A673 (cell line): ENCODE measurements around the gene ANKLE1. TPM values are rescaled to one million over a fixed set of nuclear protein-coding genes. Genes with fewer than 3 reads are reported as not detected.

Source experiments
- BruUV-seq: library from RNA; stranded (reverse); fragments of 400-500 nt; replicated peaks from 2 replicates; lab custom pipeline; 2021; lab: Mats Ljungman, UMichigan
- CTCF ChIA-PET: fragments of 300-600 bp; sonication (Branson Sonifier 250); formaldehyde crosslinking; loops from one replicate; lab custom pipeline; 2022; ENCODE audit warnings: antibody characterized with exemption; lab: Charles Lee
- POLR2A ChIA-PET: fragments of 300-600 bp; sonication (Branson Sonifier 250); formaldehyde crosslinking; loops from one replicate; lab custom pipeline; 2022; ENCODE audit warnings: antibody characterized with exemption; ENCODE audit not compliant: low non-redundant PET; lab: Charles Lee
- DNase-seq: peaks from one replicate; pipeline ENCODE4 v3.0.0-alpha.2; 2015; ENCODE audit warnings: low spot score
- H3K27ac ChIP-seq: fragments of 200-600 bp; sonication (generic); 2 replicates; pipeline ENCODE4 v1.5.1; 2016; ENCODE audit warnings: mixed run types, low read depth, mild to moderate bottlenecking, mixed read lengths, antibody characterized with exemption, low read length; ENCODE audit not compliant: poor library complexity, severe bottlenecking
- H3K27me3 ChIP-seq: fragments of 200-600 bp; sonication (generic); replicated peaks from 2 replicates; pipeline ENCODE4 v1.6.1; 2017; ENCODE audit warnings: mixed run types, low read depth, mild to moderate bottlenecking, mixed read lengths, antibody characterized with exemption, low read length; ENCODE audit not compliant: insufficient read depth, poor library complexity
- H3K36me3 ChIP-seq: fragments of 200-600 bp; sonication (generic); 2 replicates; pipeline ENCODE4 v1.6.1; 2016; ENCODE audit warnings: mixed run types, mild to moderate bottlenecking, mixed read lengths, antibody characterized with exemption, low read length; ENCODE audit not compliant: insufficient read depth, poor library complexity, severe bottlenecking
- H3K4me1 ChIP-seq: fragments of 200-600 bp; sonication (generic); 2 replicates; pipeline ENCODE4 v1.6.1; 2017; ENCODE audit warnings: mixed run types, mild to moderate bottlenecking, mixed read lengths, antibody characterized with exemption, low read length; ENCODE audit not compliant: insufficient read depth, poor library complexity, severe bottlenecking
- H3K4me3 ChIP-seq: fragments of 200-600 bp; sonication (generic); 2 replicates; pipeline ENCODE4 v1.5.1; 2016; ENCODE audit warnings: low read depth, mixed run types, mild to moderate bottlenecking, mixed read lengths, low read length; ENCODE audit not compliant: poor library complexity, severe bottlenecking
- H3K9me3 ChIP-seq: fragments of 200-600 bp; sonication (generic); 2 replicates; pipeline ENCODE4 v1.6.1; 2016; ENCODE audit warnings: mixed run types, low read depth, mild to moderate bottlenecking, mixed read lengths, antibody characterized with exemption, low read length; ENCODE audit not compliant: poor library complexity, severe bottlenecking
- CTCF ChIP-seq: fragments of 300-800, 200-600 bp; sonication (generic); conservative IDR thresholded peaks from 2 replicates; pipeline ENCODE4 v1.5.1; 2017; ENCODE audit warnings: low read depth, mild to moderate bottlenecking, antibody characterized with exemption, low read length, moderate library complexity, mixed read lengths
- EZH2 ChIP-seq: fragments of 200-600 bp; sonication (generic); IDR thresholded peaks from 2 replicates; pipeline ENCODE4 v1.6.1; 2017; ENCODE audit warnings: borderline replicate concordance, low read depth, mild to moderate bottlenecking, mixed read lengths, antibody characterized with exemption, low read length; ENCODE audit not compliant: poor library complexity, severe bottlenecking
- intact Hi-C: fragments of 100-400 bp; cut with micrococcal nuclease; formaldehyde crosslinking; loops from one replicate; pipeline ENCODE4 v1.10.0; 2022; ENCODE audit not compliant: unreplicated experiment
- total RNA-seq: library from RNA; stranded (reverse); gene quantifications from 2 replicates; pipeline ENCODE4 v1.2.3, GENCODE V29; 2021

Gene ANKLE1
- total RNA-seq, 1 experiment from 2014 or later, result 17.5 TPM

GRCh38 chr19:17283504-17283996, 1.8 kb downstream of the ANKLE1 start:
- no peaks in the 10 kb centered on the region for H3K27me3 ChIP-seq
- CTCF ChIA-PET, result interaction anchor here (0.5 kb wide), 1 partner anchor 62 kb away, joined by 5 read pairs; no protein-coding TSS in a partner anchor
- no TSS peak for BruUV-seq

GRCh38 chr19:17285415-17286135, 3.9 kb downstream of the ANKLE1 start:
- ChIA-PET CTCF (interaction anchor here (0.5 kb wide), 1 partner anchor 48 kb away, joined by 5 read pairs; no protein-coding TSS in a partner anchor), POLR2A (no interaction called here)
- Histone ChIP-seq H3K36me3 (no peaks in the 10 kb centered on the region), H3K27me3 (no peaks in the 10 kb centered on the region), H3K4me3 (no peak overlapping the region), H3K27ac (no peak overlapping the region), H3K9me3 (no peaks in the 10 kb centered on the region), H3K4me1 (peaks cover 4% of the 10 kb centered on the region)
- intact Hi-C loops, result loop anchor here (10.0 kb wide), 1 partner anchor 511 kb away; no protein-coding TSS in a partner anchor
- no peak for TF ChIP-seq EZH2
- TF ChIP-seq CTCF, result no peak
- no TSS peak for BruUV-seq
- no peak for DNase-seq

More at GRCh38 chr19:17283504-17283996, 1.8 kb downstream of the ANKLE1 start:
- no peak for DNase-seq
- H3K27ac ChIP-seq, result no peak overlapping the region
- no peaks in the 10 kb centered on the region for H3K9me3 ChIP-seq
- H3K36me3 ChIP-seq, result no peaks in the 10 kb centered on the region
- intact Hi-C loops, result loop anchor here (2.0 to 10.0 kb wide), 3 partner anchors 79 to 509 kb away; no protein-coding TSS in a partner anchor
- H3K4me3 ChIP-seq, result no peak overlapping the region
- H3K4me1 ChIP-seq, result peaks cover 4% of the 10 kb centered on the region
- no peak for TF ChIP-seq EZH2
- no peak for TF ChIP-seq CTCF
- POLR2A ChIA-PET, result no interaction called here

- no peaks in the 10 kb centered on the region for H3K9me3 ChIP-seq
- no peaks in the 10 kb centered on the region for H3K27me3 ChIP-seq
- ChIA-PET POLR2A (no interaction called here), CTCF (interaction anchor here (0.5 kb wide), 1 partner anchor 47 kb away, joined by 5 read pairs; no protein-coding TSS in a partner anchor)
- BruUV-seq, result no TSS peak
- no peaks in the 10 kb centered on the region for H3K36me3 ChIP-seq
- TF ChIP-seq CTCF, result no peak
- intact Hi-C loops, result loop anchor here (10.0 kb wide), 1 partner anchor 511 kb away; no protein-coding TSS in a partner anchor
- no peak overlapping the region for H3K27ac ChIP-seq
- DNase-seq, result no peak
- H3K4me3 ChIP-seq, result no peak overlapping the region
- H3K4me1 ChIP-seq, result peaks cover 4% of the 10 kb centered on the region
Measured at GRCh38 chr19:17286263-17286662, 4.6 kb downstream of the ANKLE1 start.
